ENCODE measurements around the gene DISC1. TPM values are rescaled to one million over a fixed set of nuclear protein-coding genes. Genes with fewer than 3 reads are reported as not detected.

Gene DISC1
- total RNA-seq, 1 experiment from 2014 or later, result 0.36 TPM

GRCh38 chr1:231694465-231695077, 68.0 kb downstream of the DISC1 start:
- in situ Hi-C loops (cut with HindIII; ENCODE audit: low pct_unique_long_range_greater_than_20kb, low sequenced_read_pairs) (no loop called here), intact Hi-C loops (cut with micrococcal nuclease; ENCODE audit: unreplicated experiment) (no loop called here)
- TF ChIP-seq CTCF (IDR thresholded peaks at IDR 0.05), result no peak
- Histone ChIP-seq H3K27me3 (ENCODE audit: control insufficient read depth, insufficient read depth, low read length) (no peaks in the 10 kb centered on the region), H3K4me3 (ENCODE audit: low read depth in 2 of 2, low read length in 2 of 2) (no peak overlapping the region), H3K27ac (ENCODE audit: low read length) (no peak overlapping the region), H3K4me1 (ENCODE audit: control insufficient read depth, insufficient read depth, low read length) (no peaks in the 10 kb centered on the region), H3K36me3 (ENCODE audit: control insufficient read depth, insufficient read depth, low read length) (no peaks in the 10 kb centered on the region), H3K9me3 (ENCODE audit: control insufficient read depth, insufficient read depth, low read depth, low read length) (no peaks in the 10 kb centered on the region)
- POLR2A ChIA-PET, result no interaction called here
- DNase-seq (ENCODE audit: low read depth, low spot score) (no peak), ATAC-seq (no peak)
- CTCF ChIA-PET, result no interaction called here
- no TSS peak for BruUV-seq (replicated peaks)

- no peak overlapping the region for H3K4me3 ChIP-seq (ENCODE audit: low read depth in 2 of 2, low read length in 2 of 2)
- ChIA-PET CTCF (no interaction called here), POLR2A (no interaction called here)
- ATAC-seq (no peak), DNase-seq (ENCODE audit: low read depth, low spot score) (no peak)
- H3K27me3 ChIP-seq (ENCODE audit: control insufficient read depth, insufficient read depth, low read length), result no peaks in the 10 kb centered on the region
- intact Hi-C loops (cut with micrococcal nuclease; ENCODE audit: unreplicated experiment) (no loop called here), in situ Hi-C loops (cut with HindIII; ENCODE audit: low pct_unique_long_range_greater_than_20kb, low sequenced_read_pairs) (no loop called here)
- H3K4me1 ChIP-seq (ENCODE audit: control insufficient read depth, insufficient read depth, low read length), result no peaks in the 10 kb centered on the region
- no peaks in the 10 kb centered on the region for H3K36me3 ChIP-seq (ENCODE audit: control insufficient read depth, insufficient read depth, low read length)
- no peaks in the 10 kb centered on the region for H3K9me3 ChIP-seq (ENCODE audit: control insufficient read depth, insufficient read depth, low read depth, low read length)
- no peak for TF ChIP-seq CTCF (IDR thresholded peaks at IDR 0.05)
- BruUV-seq (replicated peaks), result no TSS peak
- no peak overlapping the region for H3K27ac ChIP-seq (ENCODE audit: low read length)
Observed at GRCh38 chr1:231695439-231696255, 69.1 kb downstream of the DISC1 start.

- no peaks in the 10 kb centered on the region for H3K9me3 ChIP-seq (ENCODE audit: control insufficient read depth, insufficient read depth, low read depth, low read length)
- TF ChIP-seq SIN3A (IDR thresholded peaks at IDR 0.05; ENCODE audit: borderline replicate concordance, insufficient read depth, low read depth, low read length) (no peak), REST (IDR thresholded peaks at IDR 0.05; ENCODE audit: insufficient read depth in 1 of 2, low read depth in 2 of 2, low read length in 1 of 2) (no peak), POLR2AphosphoS5 (IDR thresholded peaks at IDR 0.05; ENCODE audit: low read depth, low read length) (no peak), CTCF (IDR thresholded peaks at IDR 0.05) (no peak), TCF7L2 (IDR thresholded peaks at IDR 0.05; ENCODE audit: low read depth, low read length) (no peak)
- no TSS peak for BruUV-seq (replicated peaks)
- CTCF ChIA-PET, result no interaction called here
- H3K4me3 ChIP-seq (ENCODE audit: low read depth in 2 of 2, low read length in 2 of 2), result no peak overlapping the region
- POLR2A ChIA-PET, result no interaction called here
- intact Hi-C loops (cut with micrococcal nuclease; ENCODE audit: unreplicated experiment), result no loop called here
- no peaks in the 10 kb centered on the region for H3K27me3 ChIP-seq (ENCODE audit: control insufficient read depth, insufficient read depth, low read length)
- ATAC-seq (no peak), DNase-seq (ENCODE audit: low read depth, low spot score) (no peak)
- in situ Hi-C loops (cut with HindIII; ENCODE audit: low pct_unique_long_range_greater_than_20kb, low sequenced_read_pairs), result no loop called here
- H3K27ac ChIP-seq (ENCODE audit: low read length), result no peak overlapping the region
- H3K36me3 ChIP-seq (ENCODE audit: control insufficient read depth, insufficient read depth, low read length), result no peaks in the 10 kb centered on the region
- H3K4me1 ChIP-seq (ENCODE audit: control insufficient read depth, insufficient read depth, low read length), result no peaks in the 10 kb centered on the region
Observed at GRCh38 chr1:231699784-231700183, 73.2 kb downstream of the DISC1 start.
